ENCODE measurements around the gene NAXD. TPM values are rescaled to one million over a fixed set of nuclear protein-coding genes. Genes with fewer than 3 reads are reported as not detected.

The NAXD gene
- total and polyA plus RNA-seq, 2 of the 4 experiments (the other 2 are of a cell fraction): 10.2 to 27.2 TPM

DNA sequence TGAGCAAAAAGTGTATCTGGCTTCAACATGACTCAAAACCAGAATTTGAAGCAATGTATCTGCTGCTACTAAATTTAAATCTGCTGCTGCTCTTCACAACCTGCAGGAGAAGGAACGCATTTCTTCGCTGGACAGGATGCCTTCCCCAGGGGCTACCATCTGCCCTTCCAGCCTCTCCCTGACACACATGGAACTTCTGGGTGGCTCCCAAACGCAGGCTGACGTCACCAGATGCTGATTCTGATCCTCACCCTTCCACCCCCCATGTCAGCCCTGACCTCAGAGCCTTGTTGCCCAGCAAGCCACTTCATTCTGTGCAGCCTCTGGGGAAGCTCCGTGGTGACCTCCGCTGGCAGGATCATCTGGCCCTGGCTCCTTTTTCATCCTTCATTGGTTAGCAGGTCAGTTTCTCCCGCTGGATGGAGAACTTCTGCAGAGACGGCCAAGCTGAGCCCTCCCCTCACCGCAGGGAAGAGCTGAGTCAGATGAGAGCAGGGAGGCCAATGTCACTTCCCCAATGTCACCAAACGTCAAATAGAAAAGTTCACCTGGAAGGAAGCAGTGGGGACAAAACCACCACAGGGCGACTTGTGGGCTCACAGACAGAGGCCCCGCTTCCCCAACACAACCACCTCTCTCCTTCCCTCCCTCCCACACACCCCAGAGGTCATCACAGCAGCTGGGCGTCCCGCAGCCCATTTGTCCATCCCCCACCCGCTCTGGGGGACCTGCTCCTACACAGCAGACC lies 39.8 kb upstream of the NAXD start (continued):
- TF ChIP-seq RFX5 (IDR thresholded peaks at IDR 0.05; ENCODE audit: low read depth, low read length): no peak

DNA sequence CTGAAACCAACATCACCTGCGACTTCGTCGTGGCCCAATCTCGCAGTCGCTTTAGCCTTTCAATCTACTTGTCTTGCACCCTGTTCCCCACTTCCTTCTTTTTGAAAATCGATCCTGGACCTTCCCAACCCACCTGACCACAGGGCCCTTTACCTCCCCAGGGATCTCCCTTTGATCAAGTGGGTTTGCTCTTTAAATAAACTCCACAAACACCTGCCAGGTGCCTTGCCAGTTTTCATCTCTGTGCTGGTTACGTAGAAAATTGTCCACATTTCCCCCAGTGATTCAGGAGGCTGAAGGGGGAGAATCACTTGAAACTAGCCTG lies 39.3 kb upstream of the NAXD start:
- no peaks in the 10 kb centered on the region for H3K9me1 ChIP-seq (ENCODE audit: insufficient read depth, low read length)
- no peak overlapping the region for H2BK15ac ChIP-seq (ENCODE audit: low read depth, low read length)
- no peak overlapping the region for H2BK5ac ChIP-seq (ENCODE audit: low read depth, low read length, poor library complexity, severe bottlenecking)
- no peak overlapping the region for H2AK9ac ChIP-seq (replicated peaks; ENCODE audit: low read depth, low read length, poor library complexity)
- H3K14ac ChIP-seq (replicated peaks; ENCODE audit: low read depth, low read length): no peak overlapping the region
- no peak overlapping the region for H3K4me2 ChIP-seq (ENCODE audit: low read depth, low read length)
- WGBS, 2 experiments (ENCODE audit: extremely low coverage in 2 of 2, insufficient read length in 1 of 2): 90% methylated on average over 5 of the region's 7 CpGs; no CpG with 5 or more reads in 1 of the 2 experiments
- no peaks in the 10 kb centered on the region for H3K79me1 ChIP-seq (ENCODE audit: low read depth in 1 of 2, low read length in 2 of 2)
- no peak overlapping the region for H2AFZ ChIP-seq (replicated peaks; ENCODE audit: low read length, poor library complexity)
- no peak overlapping the region for H2BK120ac ChIP-seq (ENCODE audit: low read depth, low read length)
- DNase-seq (no peak), ATAC-seq (ENCODE audit: low read depth) (no peak)
- H4K8ac ChIP-seq (ENCODE audit: low read depth in 2 of 2, low read length in 2 of 2): no peak overlapping the region
- no peaks in the 10 kb centered on the region for H3K9me3 ChIP-seq (ENCODE audit: control insufficient read depth, insufficient read depth, low read length)
- no peak overlapping the region for H3K9ac ChIP-seq (ENCODE audit: low read depth, low read length)
- dilution Hi-C loops (cut with HindIII; ENCODE audit: low sequenced_read_pairs, unreplicated experiment) (no loop called here), intact Hi-C loops (cut with micrococcal nuclease) (no loop called here), in situ Hi-C loops (cut with MboI; ENCODE audit: low sequenced_read_pairs) (loop anchor here (25.0 kb wide), 1 partner anchor 236 kb away; no protein-coding TSS in a partner anchor)
- no peak overlapping the region for H3K18ac ChIP-seq (ENCODE audit: low read depth, low read length)
- no peak overlapping the region for H3K4ac ChIP-seq (ENCODE audit: low read depth, low read length)
- no peak overlapping the region for H2BK20ac ChIP-seq (ENCODE audit: low read depth, low read length)
- no TSS peak for BruUV-seq (replicated peaks)
- no peak overlapping the region for H4K91ac ChIP-seq (ENCODE audit: insufficient read depth, low read depth, low read length)
- H3K27me3 ChIP-seq (ENCODE audit: control insufficient read depth, insufficient read depth, low read length): peaks cover 39% of the 10 kb centered on the region
- ChIA-PET POLR2A (ENCODE audit: unreplicated experiment) (no interaction called here), CTCF (interaction anchor here (0.7 kb wide), 1 partner anchor 21 kb away, joined by 3 read pairs; no protein-coding TSS in a partner anchor)
- no peak overlapping the region for H3K27ac ChIP-seq (ENCODE audit: insufficient read depth, low read length)
- no peak overlapping the region for H3K4me3 ChIP-seq (ENCODE audit: insufficient read depth, low read depth, low read length)
- H2AK5ac ChIP-seq (ENCODE audit: low read depth, low read length): no peak overlapping the region
- H3K56ac ChIP-seq (ENCODE audit: extremely low read depth, insufficient read depth, low read length): no peak overlapping the region
- H3K4me1 ChIP-seq (ENCODE audit: control insufficient read depth, insufficient read depth, low read length): peaks cover 3% of the 10 kb centered on the region; the same call in 1 of the 2 replicates
- no peak overlapping the region for H3K23ac ChIP-seq (ENCODE audit: low read depth, low read length)
- no peaks in the 10 kb centered on the region for H4K20me1 ChIP-seq (ENCODE audit: insufficient read depth, low read length)
- TF ChIP-seq FOS (IDR thresholded peaks at IDR 0.05; ENCODE audit: low read depth, low read length): no peak
- TF ChIP-seq RCOR1 (IDR thresholded peaks at IDR 0.05; ENCODE audit: insufficient replicate concordance, low read length): no peak
- H3K36me3 ChIP-seq (ENCODE audit: control insufficient read depth, insufficient read depth, low read length): no peaks in the 10 kb centered on the region
- H4K5ac ChIP-seq (ENCODE audit: low read depth, low read length): no peak overlapping the region
